GM10248 (cell line): ENCODE results near the gene SUSD4.
A peak's percentile ranks its signal among the peaks of the same experiment; 100 is the strongest.

ENCODE experiments used
- CTCF ChIA-PET: fragments of 300-600 bp; sonication (Branson Sonifier 250); formaldehyde crosslinking; extraction: SDS; loops from one replicate; lab custom pipeline; 2021; ENCODE audit warnings: antibody characterized with exemption; lab: Yijun Ruan, JAX
- POLR2A ChIA-PET: fragments of 350-650 bp; sonication (Branson Sonifier 250); formaldehyde crosslinking; extraction: SDS; loops from one replicate; lab custom pipeline; 2020; ENCODE audit warnings: antibody characterized with exemption; lab: Yijun Ruan, JAX
- DNase-seq: peaks from one replicate; pipeline ENCODE4 v3.0.0; 2012; ENCODE audit errors: extremely low spot score
- TF ChIP-seq, protein P1 (sequence below): IDR thresholded peaks from 2 replicates; pipeline ENCODE4 v1.5.1; 2012; ENCODE audit warnings: mild to moderate bottlenecking, low read depth; ENCODE audit errors: extremely low read depth, missing control alignments, control extremely low read depth

Gene SUSD4

DNA sequence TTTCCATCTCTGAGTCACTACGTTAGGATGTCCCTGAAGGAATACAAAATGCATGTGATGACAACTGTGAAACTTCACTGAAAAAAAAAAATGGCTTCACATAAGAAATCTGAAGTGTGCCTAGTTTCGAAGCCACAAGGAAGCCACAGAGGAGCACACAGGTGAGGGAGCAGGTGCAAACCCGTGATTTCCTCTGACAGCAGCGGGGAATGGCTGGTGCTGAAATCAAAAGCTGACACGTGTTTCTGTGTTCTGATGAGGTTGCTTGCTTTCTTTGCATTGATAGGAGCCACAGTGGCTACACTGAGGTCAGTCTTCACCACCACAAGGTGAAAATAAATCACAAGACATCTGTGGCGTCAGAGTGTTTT, 115.2 kb downstream of the SUSD4 start:
- TF ChIP-seq, protein P1, sequence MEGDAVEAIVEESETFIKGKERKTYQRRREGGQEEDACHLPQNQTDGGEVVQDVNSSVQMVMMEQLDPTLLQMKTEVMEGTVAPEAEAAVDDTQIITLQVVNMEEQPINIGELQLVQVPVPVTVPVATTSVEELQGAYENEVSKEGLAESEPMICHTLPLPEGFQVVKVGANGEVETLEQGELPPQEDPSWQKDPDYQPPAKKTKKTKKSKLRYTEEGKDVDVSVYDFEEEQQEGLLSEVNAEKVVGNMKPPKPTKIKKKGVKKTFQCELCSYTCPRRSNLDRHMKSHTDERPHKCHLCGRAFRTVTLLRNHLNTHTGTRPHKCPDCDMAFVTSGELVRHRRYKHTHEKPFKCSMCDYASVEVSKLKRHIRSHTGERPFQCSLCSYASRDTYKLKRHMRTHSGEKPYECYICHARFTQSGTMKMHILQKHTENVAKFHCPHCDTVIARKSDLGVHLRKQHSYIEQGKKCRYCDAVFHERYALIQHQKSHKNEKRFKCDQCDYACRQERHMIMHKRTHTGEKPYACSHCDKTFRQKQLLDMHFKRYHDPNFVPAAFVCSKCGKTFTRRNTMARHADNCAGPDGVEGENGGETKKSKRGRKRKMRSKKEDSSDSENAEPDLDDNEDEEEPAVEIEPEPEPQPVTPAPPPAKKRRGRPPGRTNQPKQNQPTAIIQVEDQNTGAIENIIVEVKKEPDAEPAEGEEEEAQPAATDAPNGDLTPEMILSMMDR: no peak
- DNase-seq: no peak
- POLR2A ChIA-PET: no interaction called here
- CTCF ChIA-PET: no interaction called here

DNA sequence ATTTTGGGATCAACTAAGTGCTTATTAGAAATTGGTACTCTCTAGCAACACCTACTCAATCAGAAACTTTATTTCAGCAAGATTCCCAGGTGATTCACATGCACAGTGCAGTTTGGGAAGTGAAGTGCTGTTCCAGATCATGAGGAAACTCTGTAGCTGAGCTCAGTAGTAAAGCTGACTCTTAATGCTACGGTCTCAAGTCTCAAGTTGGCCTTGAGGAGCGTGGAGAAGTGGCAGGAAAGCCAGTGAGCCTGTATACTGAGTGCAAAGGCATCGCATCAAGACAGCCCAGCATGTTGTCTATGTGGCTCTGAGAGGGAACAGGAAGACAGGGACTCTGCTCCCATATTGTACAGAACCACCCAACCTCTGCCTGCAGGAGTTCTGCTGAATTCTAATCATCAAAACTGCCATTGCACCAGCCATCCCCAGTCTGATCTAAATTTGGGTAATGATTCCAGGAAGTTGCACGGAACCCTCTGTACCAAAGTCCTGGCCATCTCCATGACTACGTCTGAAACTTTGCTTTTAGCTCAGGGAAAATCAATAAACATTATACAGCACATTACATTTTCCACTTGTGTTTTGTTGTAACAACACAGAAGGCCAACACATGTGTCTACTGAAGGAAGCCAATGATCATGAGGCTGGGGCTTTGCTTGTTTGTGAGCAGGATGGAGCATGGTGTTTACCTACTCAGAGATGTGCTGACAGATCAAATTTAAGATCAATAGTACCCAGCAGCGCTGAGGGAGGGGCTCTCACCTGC, 115.8 kb downstream of the SUSD4 start:
- no peak for DNase-seq
- TF ChIP-seq, protein P1: no peak
- CTCF ChIA-PET: no interaction called here
- POLR2A ChIA-PET: no interaction called here

DNA sequence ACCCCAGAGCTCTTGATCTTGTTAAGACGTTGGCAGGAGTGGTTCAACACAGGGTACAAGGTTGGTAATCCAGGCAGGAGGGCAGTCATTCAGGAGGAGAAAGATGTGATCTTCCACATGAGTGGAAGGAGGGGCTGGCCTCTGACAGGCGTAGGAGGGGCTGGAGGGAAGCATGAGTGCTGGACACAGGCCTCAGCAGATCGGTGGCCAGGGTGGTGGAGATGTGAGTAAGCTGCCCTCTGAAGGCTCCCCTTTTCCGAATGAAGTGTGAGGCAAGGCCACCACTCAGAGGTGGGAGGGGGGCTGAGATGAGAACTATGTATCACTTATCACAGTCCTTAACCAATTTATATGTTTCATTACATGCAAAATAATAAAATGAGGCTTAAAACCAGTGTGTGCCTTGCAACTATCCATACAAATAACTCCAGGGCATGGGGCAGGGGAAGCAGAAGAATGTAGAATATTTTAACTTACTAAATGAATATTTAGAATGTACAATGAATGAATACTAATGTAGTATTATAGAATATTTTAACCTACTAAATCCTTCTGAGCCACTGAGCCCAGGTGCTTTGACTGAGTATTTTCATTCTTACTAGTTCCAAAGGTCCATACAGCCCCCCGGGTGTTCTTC, 117.4 kb downstream of the SUSD4 start:
- TF ChIP-seq, protein P1: no peak
- ChIA-PET CTCF (interaction anchor here (1.1 kb wide), 1 partner anchor 117 kb away, joined by 3 read pairs; no protein-coding TSS in a partner anchor), POLR2A (no interaction called here)
- no peak for DNase-seq

GRCh38 chr1:223245983-223246382, 118.0 kb downstream of the SUSD4 start:
- ChIA-PET POLR2A (no interaction called here), CTCF (interaction anchor here (1.1 kb wide), 1 partner anchor 116 kb away, joined by 3 read pairs; no protein-coding TSS in a partner anchor)
- TF ChIP-seq, protein P1: no peak
- DNase-seq: no peak

DNA sequence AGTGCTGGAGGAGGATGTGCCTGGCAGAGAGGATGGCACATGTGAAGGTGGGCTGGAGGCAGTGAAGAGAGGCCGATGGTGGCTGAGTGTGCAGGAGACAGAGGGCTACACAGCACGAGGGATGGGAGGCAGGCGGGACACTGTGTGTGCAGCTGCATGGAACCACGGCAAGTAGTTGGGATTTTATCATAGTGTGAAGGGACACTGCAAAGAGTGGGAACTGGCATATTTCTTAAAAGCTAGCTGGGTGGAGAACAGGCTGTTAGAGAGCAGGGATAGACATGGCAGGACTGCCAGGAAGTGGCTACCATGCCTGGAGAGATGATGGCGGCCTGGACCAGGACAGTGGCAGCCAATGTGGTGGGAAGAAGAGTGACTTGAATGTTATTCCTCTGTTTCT, 118.6 kb downstream of the SUSD4 start:
- CTCF ChIA-PET: interaction anchor here (1.1 kb wide), 1 partner anchor 115 kb away, joined by 3 read pairs; no protein-coding TSS in a partner anchor
- DNase-seq: no peak
- POLR2A ChIA-PET: no interaction called here
- TF ChIP-seq, protein P1: no peak

DNA sequence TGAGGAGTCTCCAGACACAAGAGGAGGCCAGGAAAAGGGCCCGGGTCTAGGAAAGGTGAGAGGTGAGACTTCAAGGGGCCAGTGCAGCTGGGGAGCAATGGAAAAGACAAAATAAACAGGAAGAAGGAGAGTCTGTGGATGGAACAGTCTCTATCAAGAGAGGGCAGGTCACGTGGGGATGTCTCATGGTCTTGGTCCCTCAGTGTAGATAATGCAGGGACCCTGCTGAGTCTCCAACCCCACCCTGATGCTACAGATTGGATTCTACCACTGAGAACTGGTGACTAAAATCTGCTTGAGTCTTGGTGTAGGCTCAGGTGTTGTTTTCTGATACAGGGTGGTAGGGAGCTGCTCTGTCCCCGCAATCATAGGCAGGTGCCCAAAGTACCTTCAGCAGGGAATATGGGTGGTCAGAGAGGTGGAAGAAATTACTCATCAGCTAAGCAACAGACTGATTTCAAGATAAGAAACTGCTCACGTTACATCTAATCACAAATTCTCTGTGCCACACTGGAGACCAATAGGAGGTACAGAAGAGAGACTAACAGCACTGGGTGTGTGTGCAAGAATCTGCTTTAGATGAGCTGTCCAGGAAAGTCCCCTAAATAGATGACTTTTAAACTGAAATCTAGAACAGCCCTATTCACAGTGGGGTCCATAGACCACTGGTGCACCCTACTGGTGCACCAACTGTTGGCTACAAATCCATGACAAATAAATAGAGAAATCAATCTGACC, 119.4 kb downstream of the SUSD4 start:
- DNase-seq: no peak
- POLR2A ChIA-PET: no interaction called here
- CTCF ChIA-PET: interaction anchor here (1.0 kb wide), 1 partner anchor 111 kb away, joined by 3 read pairs; no protein-coding TSS in a partner anchor
- TF ChIP-seq, protein P1: peak; percentile 5
